Mucosa of gallbladder (tissue), 1 donor: ENCODE results near the gene GABRG3. TPM values are rescaled to one million over a fixed set of nuclear protein-coding genes. Genes with fewer than 3 reads are reported as not detected.
A peak's percentile ranks its signal among the peaks of the same experiment; 100 is the strongest.

ENCODE experiments used
- DNase-seq: peaks from one replicate; pipeline ENCODE4 v3.0.0-alpha.2; 2020; ENCODE audit warnings: low spot score
- total RNA-seq: library from RNA; stranded (reverse); gene quantifications from one replicate; pipeline ENCODE4 v1.2.1, GENCODE V29; 2021
- donor health status: DM: no; HTN: no; CAD: no.

Gene GABRG3
- total RNA-seq, 1 donor from 2014 or later = not detected

DNA sequence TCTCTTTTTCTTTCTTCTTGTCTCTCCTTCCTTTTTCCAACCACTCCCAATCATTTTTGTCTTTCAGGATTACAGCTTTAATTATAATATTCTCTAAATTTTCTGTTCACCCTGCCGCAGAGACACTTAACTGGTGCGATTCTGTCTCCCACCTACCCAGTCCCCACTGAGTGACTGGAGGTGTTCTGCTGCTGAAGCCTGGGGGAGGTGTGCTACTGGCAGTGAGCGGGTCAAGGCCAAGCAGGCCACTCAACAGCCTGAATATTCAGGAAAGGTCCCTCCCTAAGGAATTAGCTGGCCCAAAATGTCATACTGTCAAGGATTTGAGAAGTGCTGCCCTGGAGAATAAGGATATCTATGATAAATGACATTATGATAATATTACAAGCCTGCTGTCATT, 126.5 kb downstream of the GABRG3 start:
- DNase-seq = no peak

DNA sequence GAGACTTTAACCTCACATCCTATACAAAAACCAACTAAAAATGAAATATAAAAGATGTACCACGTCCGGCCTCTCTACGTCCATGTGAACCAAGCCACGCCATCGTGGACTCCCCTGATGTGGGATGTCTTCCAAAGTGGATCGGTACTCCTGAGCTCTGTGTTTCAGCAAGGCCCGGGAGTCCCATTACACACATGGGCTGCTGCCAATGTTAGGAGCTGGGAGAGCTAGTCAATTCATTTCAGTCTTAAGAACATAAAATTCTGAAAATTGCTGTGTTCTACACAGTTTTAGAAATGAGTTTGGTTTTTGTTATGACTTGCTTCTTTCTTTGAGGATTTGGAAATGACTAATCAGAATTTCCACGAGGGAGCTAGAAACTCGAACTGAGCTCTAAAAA, 131.0 kb downstream of the GABRG3 start:
- DNase-seq = no peak

DNA sequence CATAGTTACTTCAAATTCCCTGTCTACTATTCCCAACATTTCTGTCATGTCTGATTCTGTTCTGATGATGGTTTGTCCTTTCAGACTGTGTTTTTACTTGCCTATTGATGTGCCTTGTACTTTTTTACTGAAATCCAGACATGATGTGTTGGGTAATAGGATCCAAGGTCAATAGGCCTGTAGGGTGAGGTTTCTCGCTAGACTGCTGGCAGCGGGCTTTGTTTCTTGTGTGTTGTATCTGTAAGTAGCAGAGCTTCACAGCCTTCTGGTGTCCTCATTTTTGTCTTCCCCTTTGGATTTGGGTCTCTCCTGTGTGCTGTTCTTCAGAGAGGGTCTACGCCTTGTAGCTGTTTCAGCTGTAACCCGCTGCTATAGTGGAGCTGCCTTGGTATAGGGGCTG, 140.3 kb downstream of the GABRG3 start:
- no peak for DNase-seq

DNA sequence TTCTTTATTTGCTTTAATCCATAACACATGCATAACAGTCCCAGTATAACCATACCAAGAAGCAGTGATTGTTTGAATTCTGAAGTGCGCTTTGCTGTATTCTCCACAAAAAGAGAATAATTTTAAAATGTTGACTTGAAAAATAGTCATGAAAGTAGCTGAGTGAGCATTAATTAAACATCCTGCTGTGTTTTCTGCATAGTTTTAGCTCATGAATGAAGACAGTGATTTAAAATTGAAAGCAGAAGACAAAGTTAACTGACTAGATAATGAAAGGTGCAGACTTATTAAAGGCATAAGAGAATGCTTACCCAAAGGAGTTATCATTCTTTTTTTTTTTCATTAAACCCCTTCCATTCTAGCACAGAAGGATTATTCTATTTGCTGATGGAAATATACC, 143.5 kb downstream of the GABRG3 start:
- DNase-seq = no peak

DNA sequence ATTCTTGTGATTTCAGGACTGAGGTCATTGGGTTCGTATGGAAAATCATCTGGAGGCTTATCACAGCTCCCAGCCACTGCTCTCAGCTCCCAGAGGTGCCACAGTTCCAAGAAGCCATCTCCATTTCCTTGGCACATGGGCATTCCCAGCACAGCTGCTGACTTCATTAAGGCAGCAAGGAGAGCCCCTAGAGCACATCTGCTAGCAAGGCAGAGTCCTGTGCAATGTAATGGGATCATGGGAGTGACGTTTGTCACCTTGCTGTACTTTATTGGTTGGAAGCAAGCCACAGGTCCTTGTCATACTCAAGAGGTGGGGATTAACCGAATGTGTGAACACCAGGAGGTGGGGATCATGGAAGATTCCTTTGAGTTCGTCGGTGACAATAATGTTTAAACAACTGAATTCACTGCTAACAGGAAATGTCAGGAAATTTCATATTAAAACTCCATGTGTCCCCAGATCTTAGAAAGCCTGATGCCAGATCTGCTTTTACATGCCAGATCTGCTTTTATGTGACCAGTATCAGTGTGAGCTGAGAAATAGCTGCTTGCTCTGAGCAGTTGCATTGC, 148.8 kb downstream of the GABRG3 start:
- DNase-seq = no peak

DNA sequence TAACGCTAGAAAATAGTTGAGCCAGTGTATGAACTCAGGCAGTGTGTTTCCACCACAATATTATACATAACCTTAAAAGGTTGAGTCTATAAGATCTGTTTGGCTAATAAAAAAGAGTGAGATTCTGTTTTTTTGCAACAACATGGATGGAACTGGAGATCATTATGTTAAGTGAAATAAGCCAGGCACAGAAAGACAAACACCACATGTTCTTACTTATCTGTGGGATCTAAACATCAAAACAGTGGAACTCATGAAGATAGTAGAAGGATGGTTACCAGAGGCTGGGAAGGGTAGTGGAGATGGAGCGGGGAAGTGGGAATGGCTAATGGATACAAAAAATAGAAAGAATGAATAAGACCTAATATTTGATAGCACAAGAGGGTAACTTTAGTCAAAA, 150.7 kb downstream of the GABRG3 start:
- DNase-seq = no peak

DNA sequence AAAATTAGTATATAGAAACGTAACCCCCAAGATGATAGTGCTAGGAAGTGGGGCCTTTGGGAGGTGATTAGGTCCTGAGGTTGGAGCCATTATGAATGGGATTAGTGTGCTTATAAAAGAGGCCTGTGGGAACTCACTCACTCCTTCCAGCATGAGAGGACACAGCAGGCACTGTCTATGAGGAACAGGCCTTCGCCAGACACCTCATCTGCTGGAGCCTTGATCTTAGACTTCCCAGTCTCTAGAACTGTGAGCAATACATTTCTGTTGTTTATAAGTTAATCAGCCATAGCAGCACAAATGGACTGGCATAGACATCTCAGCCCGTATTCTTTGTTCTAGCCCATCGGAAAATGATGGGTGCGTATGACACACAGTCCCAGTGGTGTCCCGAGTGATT, 152.3 kb downstream of the GABRG3 start:
- DNase-seq = no peak

DNA sequence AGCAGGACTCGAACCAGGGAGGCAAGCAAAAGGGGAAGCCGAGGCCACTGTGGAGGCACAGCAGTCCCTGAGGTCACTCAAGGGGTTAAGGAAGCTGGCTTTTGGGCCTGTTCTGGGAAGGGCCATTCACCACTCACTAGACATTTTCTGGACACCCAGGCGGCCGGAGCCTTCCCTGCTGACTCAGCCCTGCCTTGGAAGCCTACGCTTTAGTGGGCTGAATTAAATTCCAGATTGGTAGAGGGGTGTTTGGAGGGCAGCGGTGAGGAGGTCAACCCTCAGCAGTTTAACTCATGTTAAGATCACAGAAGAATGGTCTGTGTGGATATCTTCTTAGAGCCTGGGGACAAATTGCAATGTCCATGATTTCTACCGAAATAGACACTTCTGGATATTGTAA, 152.8 kb downstream of the GABRG3 start:
- DNase-seq = no peak

DNA sequence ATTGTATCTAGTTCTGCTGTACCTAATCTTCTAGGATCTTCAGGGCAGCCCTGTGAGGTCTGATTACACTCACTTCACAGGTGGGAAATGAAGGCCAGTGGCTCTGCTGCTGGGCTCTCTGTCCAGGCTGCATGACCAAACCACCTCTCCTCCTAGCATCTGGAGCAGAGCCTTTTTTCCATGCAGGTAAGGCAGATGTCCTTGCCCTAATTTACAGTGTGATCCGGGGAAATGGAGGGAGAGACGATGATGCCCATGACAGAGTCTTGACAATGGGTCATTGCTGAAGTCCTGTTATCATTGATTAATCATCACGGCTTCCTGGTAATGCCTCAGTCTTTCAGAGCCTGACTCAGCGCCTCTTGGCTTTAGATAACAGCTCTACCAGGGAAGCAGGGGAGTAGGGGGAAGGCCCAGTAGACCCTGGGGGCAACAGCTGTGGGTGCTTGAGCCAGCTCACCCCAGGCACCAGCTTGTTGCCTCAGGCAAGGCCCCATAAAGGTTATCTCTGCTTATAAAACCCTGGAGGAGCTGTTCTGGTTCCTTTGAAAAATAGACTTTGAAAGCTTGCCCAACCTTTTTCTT, 153.4 kb downstream of the GABRG3 start:
- DNase-seq = peak; percentile 35

DNA sequence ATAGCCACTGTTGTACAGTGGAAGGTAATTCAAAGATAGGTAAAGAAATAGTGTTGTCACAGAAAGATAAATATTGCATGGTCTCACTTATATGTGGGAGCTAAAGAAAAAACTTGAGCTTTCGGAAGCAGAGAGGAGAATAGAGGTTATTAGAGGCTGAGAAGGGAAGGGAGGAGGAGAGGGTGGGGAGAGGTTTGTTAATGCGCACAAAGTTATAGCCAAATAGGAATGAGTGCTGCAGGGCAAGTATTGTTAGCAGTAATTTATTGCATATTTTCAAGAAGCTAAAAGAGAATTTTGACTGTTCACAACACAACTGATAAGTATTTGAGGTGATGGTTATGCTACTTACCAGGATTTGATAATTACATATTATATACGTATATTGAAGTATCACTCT, 154.2 kb downstream of the GABRG3 start:
- no peak for DNase-seq

DNA sequence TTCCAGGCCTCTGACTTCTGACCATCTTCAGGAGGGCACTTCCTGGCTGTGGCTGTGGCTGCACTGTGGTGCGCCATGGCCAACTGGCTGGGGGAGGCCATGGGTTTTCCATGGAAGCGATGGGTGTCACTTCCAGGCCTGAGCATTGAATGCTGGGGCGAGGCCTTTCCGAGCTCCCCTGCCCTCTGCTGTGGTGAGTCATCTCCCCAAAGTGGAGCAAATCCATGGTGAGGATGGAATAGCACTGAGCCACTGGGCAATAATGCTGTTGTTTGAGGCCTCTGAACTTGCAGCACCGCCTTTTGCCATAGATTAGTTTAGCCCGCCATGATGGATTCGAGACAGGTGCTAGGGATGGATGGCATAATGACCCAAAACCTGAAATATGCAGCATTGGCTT, 155.5 kb downstream of the GABRG3 start:
- no peak for DNase-seq

DNA sequence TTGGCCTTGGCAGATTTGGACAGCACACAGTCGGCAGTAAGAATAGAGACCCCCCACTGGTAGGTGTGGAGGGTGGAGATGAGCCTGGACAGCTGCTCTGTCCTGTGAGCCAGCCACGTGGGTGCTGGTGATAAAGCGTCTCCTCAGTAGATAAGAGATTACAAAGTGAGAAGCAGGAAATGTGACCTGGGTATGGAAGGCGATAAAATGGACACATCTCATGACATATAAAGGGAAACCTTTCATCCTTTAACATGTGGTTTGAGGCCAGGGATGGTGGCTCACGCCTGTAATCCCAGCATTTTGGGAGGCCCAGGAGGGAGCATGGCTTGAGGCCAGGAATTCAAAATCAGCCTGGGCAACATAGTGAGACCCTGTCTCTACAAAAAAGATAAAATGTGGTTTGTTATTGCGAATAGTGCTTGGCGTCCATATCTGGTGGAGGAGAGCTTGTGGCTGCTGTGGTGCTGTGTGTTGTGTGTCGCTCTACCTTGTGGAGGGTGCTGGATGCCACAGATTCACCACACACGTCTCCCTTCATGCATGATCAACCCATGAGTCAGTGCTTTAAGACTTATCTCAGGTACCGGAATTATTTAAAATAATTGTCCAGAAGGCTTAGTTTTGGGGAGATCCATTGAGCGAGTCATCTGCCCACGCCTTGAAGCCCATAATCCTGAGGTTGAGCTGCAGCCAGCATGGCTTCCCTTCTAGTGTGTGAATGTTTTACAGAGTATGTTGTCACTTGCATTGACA, 157.0 kb downstream of the GABRG3 start:
- no peak for DNase-seq

DNA sequence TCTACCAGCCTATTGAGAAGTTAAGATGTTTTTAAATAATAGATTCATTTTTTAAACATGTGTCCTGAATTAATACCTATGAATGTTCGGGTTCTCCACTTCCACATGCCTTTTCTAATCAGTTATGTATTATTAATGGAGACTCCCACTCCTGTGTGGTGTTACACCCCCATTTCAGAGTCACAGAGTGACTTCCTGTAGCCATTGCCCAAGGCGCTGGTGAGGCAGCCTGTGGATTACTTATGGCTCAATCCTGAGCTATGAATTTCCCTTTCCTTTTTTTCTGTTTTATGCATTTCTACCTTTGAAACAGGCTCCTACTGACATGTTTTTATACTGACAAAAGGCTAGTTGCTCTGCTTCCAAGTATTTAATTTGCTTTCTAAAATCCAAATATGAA, 162.3 kb downstream of the GABRG3 start:
- DNase-seq = no peak

DNA sequence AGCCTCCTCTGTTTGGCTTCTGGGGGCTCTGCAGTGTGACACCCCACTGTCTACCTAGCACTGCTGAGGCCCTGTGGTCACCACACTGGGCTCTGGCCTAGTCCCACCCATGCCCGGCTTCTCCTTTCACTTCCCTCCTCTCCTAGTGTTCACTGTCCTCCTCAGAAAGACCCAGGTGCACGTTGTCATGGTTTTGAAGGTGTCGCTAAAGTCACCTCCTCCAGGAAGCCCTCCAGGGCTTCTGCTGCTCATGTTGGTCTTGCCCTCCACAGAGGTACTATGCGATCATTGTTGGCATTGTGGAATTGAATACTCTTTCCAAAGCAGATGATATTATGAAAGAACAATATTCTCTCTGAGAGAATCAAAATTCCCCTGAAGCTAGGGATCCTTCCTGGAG, 163.5 kb downstream of the GABRG3 start:
- no peak for DNase-seq

DNA sequence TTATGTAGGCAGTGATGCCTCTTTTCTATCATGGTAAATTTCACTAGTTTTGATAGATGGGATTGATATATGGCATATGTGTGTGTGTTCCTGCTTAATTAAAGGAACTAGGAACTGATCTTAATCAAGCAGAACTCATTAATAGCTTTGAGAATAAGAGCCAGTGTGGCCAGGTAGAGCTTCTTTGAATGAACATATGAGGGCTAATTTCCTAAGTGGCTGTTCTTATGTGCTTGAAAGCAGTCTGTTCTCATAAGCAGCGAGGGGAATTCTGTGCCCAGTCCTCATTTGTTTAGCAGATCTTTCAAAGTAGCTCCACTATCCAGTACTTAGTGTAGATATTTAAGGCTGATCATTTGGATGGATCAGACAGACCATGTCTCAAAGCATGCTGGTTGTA, 164.2 kb downstream of the GABRG3 start:
- no peak for DNase-seq

DNA sequence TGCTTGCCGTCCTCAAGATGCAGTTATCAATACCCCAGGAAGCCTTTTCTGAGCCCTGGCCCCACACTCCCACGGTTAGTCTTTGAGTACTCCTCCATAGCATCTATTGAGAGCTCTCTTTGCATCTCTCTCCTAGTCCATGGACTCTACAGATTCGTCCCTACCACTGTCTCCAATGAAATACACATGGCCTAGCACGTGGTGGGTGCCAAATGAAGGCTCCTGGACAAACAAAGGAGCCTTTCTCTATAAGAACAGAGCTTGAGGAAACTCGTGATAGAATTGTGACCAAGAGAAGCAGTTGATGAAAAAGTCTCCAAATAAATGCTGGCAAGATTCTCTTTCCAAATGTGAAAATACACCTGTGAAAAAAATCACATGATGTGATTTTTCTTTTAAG, 166.1 kb downstream of the GABRG3 start:
- no peak for DNase-seq

DNA sequence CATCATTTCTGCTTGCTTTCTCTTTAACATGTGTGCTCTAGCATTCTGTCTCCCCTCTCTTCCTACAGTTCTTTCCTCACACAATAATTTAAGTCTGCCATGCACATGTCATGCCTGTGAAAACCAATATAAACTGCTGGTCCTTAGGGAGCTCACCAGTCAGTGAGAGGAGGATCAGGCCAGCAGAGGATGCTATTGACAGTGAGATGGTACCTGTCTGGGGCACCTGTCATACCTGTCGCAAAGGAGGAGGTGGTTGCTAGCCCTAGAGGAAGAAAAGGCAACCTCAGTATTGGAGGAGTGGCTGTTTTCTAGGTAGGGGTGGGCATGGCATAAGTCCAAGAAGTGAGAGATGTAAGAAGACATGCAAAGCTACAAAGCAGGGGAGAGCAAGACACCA, 194.6 kb downstream of the GABRG3 start:
- no peak for DNase-seq

DNA sequence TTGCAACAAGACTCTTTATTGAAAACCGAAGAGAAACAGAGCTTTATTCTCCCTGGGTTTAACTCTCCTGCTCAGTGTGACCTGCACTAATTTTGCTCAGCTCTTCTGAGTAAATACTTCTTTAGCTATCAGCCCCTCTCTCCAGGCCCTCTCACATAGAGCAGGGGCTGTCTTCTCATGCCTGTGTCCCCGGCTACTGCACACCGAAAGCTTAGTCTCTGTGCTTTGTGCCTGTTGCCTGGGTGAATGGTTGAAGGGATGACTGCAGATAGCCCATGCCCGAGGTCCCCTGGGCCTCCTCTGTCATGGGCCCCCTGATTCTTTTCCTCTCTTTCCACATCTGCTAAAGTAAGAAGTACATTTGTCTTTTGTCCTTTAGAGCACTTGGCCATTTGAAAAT, 195.9 kb downstream of the GABRG3 start:
- DNase-seq = no peak

DNA sequence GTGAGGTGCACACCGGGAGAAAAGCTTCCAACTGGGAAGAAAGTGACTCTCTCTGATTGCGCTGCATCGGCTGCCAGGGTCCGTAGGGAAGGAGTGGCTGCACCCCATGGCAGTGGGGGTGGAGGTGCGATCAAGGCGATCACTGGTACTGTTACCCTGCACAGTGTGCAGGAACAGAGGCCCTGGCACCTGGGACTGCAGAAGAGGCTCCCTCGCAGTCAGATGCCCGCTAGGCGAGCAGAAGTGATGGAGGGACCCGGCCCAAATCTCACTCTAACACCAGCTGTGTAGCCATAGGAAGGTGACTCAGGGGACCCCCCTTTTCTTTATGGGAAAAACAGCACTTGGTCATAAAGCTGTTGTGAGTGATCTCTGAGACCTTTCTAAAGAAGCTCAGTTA, 196.8 kb downstream of the GABRG3 start:
- no peak for DNase-seq

DNA sequence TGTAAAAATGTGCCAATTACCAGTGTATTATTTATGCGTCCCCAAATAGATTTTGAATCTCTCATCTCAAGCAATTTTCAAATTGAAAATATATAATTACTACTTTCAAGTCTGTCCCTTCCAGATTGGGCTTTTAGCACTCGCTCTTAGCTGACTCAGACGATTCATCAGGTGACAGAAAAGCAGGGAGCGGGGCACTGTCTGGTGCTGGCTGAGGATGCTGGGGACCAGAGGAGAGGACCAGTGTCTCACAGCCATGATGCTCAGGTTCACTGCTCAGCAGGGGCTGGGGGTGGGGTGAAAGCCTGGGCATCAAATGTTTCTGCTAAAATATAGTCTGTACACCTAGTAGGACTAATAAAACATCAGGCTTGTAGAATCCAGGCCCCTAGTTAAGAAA, 199.9 kb downstream of the GABRG3 start:
- DNase-seq = no peak

DNA sequence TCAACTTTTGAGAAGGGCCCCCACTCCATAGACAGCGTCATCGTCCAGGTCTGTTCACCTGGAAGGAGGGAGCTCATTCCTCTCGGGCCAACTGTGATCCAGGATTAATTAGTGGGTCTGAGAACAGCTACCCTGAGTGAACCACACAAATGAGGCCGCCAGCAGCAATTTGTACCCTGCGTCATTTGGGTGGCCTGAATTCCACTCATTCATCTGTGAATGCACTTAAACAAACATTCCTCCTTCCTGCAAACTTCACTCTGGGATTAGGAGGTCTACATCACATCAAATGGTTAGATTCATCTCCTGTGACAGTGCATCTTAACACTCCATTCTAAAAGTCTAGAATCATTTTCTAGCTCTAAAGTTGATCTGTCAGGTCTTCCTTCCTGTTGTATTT, 201.8 kb downstream of the GABRG3 start:
- no peak for DNase-seq

DNA sequence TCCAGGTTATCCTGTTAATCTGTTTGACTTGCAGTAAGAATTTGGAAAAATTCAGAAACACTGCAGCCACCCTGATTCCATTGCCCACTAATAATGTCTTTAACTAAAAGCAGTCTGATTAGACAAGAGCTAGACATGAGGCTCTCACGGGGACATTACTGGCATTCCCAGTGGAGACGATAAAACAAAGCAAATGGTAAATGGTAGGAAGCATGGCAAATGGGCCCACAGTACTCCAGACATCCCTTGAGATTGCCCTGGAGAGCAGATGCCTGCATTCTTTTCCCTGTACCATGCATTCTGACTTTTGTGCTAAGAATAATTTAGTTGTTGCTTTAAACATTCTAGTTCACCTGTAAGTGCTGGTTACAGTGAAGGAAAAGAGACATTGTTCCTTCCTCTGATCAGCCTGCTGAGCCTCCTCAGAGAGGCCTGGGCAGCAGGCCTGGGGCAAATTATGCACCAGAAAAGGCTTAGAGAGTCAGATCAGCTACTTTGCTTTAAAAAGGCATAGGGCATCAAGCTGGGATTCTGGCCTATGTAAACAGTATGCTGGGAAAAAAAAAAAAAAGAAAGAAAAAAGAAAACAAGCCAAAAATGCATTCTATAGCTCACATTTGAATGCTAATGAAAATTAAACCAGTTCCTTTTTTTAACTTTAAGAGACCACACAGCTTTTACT, 204.6 kb downstream of the GABRG3 start:
- DNase-seq = no peak

DNA sequence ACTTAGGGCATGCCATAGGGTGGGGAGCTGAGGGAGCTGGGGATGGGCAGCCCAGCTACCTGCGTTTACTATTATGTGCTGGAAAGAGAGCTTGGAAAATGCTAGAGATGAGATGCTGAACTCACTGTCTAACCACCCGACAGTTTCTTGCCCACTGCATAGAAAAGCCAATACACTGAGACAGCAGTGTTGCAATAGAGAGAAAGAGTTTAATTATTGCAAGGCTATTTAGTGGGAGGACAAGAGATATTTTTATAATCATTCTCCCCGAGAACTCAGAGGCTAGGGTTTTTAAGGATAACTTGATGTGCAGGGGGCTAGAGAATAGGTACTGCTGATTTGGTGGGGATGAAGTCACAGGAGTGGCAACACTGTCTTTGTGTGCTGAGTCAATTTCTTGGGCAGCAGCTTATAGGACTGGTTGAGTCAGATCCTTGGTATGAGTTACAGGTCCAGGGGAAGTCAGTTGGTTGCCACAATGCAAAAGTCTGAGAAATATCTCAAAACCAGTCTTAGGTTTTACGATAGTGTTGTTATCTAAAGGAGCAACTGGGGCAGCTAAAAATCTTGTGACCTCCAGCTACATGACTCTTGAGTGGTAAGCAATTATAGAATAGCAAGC, 205.9 kb downstream of the GABRG3 start:
- DNase-seq = no peak
